A673 (cell line): Measurements from ENCODE around the gene E2F1. TPM values are rescaled to one million over a fixed set of nuclear protein-coding genes. Genes with fewer than 3 reads are reported as not detected.

ENCODE experiments used
- BruUV-seq: library from RNA; stranded (reverse); fragments of 400-500 nt; replicated peaks from 2 replicates; lab custom pipeline; 2021; lab: Mats Ljungman, UMichigan
- CTCF ChIA-PET: fragments of 300-600 bp; sonication (Branson Sonifier 250); formaldehyde crosslinking; loops from one replicate; lab custom pipeline; 2022; ENCODE audit warnings: antibody characterized with exemption; lab: Charles Lee
- POLR2A ChIA-PET: fragments of 300-600 bp; sonication (Branson Sonifier 250); formaldehyde crosslinking; loops from one replicate; lab custom pipeline; 2022; ENCODE audit warnings: antibody characterized with exemption; ENCODE audit not compliant: low non-redundant PET; lab: Charles Lee
- DNase-seq: peaks from one replicate; pipeline ENCODE4 v3.0.0-alpha.2; 2015; ENCODE audit warnings: low spot score
- H3K27ac ChIP-seq: fragments of 200-600 bp; sonication (generic); 2 replicates; pipeline ENCODE4 v1.5.1; 2016; ENCODE audit warnings: mixed run types, low read depth, mild to moderate bottlenecking, mixed read lengths, antibody characterized with exemption, low read length; ENCODE audit not compliant: poor library complexity, severe bottlenecking
- H3K27me3 ChIP-seq: fragments of 200-600 bp; sonication (generic); replicated peaks from 2 replicates; pipeline ENCODE4 v1.6.1; 2017; ENCODE audit warnings: mixed run types, low read depth, mild to moderate bottlenecking, mixed read lengths, antibody characterized with exemption, low read length; ENCODE audit not compliant: insufficient read depth, poor library complexity
- H3K36me3 ChIP-seq: fragments of 200-600 bp; sonication (generic); 2 replicates; pipeline ENCODE4 v1.6.1; 2016; ENCODE audit warnings: mixed run types, mild to moderate bottlenecking, mixed read lengths, antibody characterized with exemption, low read length; ENCODE audit not compliant: insufficient read depth, poor library complexity, severe bottlenecking
- H3K4me1 ChIP-seq: fragments of 200-600 bp; sonication (generic); 2 replicates; pipeline ENCODE4 v1.6.1; 2017; ENCODE audit warnings: mixed run types, mild to moderate bottlenecking, mixed read lengths, antibody characterized with exemption, low read length; ENCODE audit not compliant: insufficient read depth, poor library complexity, severe bottlenecking
- H3K4me3 ChIP-seq: fragments of 200-600 bp; sonication (generic); 2 replicates; pipeline ENCODE4 v1.5.1; 2016; ENCODE audit warnings: low read depth, mixed run types, mild to moderate bottlenecking, mixed read lengths, low read length; ENCODE audit not compliant: poor library complexity, severe bottlenecking
- H3K9me3 ChIP-seq: fragments of 200-600 bp; sonication (generic); 2 replicates; pipeline ENCODE4 v1.6.1; 2016; ENCODE audit warnings: mixed run types, low read depth, mild to moderate bottlenecking, mixed read lengths, antibody characterized with exemption, low read length; ENCODE audit not compliant: poor library complexity, severe bottlenecking
- EZH2 ChIP-seq: fragments of 200-600 bp; sonication (generic); IDR thresholded peaks from 2 replicates; pipeline ENCODE4 v1.6.1; 2017; ENCODE audit warnings: borderline replicate concordance, low read depth, mild to moderate bottlenecking, mixed read lengths, antibody characterized with exemption, low read length; ENCODE audit not compliant: poor library complexity, severe bottlenecking
- intact Hi-C: fragments of 100-400 bp; cut with micrococcal nuclease; formaldehyde crosslinking; loops from one replicate; pipeline ENCODE4 v1.10.0; 2022; ENCODE audit not compliant: unreplicated experiment
- total RNA-seq: library from RNA; stranded (reverse); gene quantifications from 2 replicates; pipeline ENCODE4 v1.2.3, GENCODE V29; 2021
- TF ChIP-seq, protein P1 (sequence below): fragments of 300-800, 200-600 bp; sonication (generic); conservative IDR thresholded peaks from 2 replicates; pipeline ENCODE4 v1.5.1; 2017; ENCODE audit warnings: low read depth, mild to moderate bottlenecking, antibody characterized with exemption, low read length, moderate library complexity, mixed read lengths

The E2F1 gene
- total RNA-seq, 1 experiment from 2014 or later: 86.0 TPM

DNA sequence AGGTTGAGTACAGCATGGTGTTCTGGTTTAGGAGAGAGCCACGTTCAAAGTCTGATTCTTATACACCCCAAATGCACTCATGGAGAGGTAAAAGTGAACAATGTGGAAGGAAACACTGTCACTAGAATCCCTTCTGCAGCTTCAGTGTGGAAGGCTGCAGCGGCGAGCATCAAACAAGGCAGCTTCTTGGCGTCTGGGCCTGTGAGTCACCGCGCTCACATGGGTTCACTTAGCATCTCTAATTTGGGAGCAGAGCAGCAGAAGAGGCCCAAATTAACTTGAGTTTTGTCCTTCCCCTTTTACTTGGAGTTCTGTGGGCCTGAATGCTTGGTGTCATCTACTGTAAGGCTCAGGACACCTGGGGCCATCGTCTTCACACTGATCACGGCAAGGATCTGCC lies 10.9 kb upstream of the E2F1 start:
- TF ChIP-seq, protein P1, sequence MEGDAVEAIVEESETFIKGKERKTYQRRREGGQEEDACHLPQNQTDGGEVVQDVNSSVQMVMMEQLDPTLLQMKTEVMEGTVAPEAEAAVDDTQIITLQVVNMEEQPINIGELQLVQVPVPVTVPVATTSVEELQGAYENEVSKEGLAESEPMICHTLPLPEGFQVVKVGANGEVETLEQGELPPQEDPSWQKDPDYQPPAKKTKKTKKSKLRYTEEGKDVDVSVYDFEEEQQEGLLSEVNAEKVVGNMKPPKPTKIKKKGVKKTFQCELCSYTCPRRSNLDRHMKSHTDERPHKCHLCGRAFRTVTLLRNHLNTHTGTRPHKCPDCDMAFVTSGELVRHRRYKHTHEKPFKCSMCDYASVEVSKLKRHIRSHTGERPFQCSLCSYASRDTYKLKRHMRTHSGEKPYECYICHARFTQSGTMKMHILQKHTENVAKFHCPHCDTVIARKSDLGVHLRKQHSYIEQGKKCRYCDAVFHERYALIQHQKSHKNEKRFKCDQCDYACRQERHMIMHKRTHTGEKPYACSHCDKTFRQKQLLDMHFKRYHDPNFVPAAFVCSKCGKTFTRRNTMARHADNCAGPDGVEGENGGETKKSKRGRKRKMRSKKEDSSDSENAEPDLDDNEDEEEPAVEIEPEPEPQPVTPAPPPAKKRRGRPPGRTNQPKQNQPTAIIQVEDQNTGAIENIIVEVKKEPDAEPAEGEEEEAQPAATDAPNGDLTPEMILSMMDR: no peak
- TF ChIP-seq EZH2: no peak

DNA sequence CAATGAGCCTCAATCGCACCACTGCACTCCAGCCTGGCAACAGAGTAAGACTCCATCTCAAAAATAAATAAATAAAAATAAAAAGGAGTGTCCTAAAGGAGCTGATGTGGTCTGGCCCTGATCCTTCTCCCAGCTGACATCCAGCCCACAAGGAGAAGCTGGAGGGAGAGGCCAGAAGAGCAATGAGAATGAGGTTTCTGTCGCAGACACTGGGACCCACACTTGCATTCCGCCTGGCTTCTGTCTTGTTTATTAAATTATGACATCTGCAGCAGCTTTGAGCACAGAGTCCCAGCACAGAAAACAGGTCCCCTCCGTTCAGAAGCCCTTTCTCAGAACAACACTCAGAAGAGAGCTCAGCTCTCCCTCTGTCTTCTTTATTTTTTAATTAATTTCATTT lies 10.3 kb upstream of the E2F1 start:
- Histone ChIP-seq H3K4me1 (no peaks in the 10 kb centered on the region), H3K9me3 (no peaks in the 10 kb centered on the region), H3K36me3 (no peaks in the 10 kb centered on the region), H3K27ac (no peak overlapping the region), H3K27me3 (no peaks in the 10 kb centered on the region), H3K4me3 (no peak overlapping the region)
- DNase-seq: no peak
- intact Hi-C loops: no loop called here
- TF ChIP-seq EZH2: no peak
- TF ChIP-seq, protein P1: no peak
- ChIA-PET CTCF (no interaction called here), POLR2A (no interaction called here)
- no TSS peak for BruUV-seq

More for the DNA sequence above, 10.9 kb upstream of the E2F1 start:
- BruUV-seq: no TSS peak
- no peaks in the 10 kb centered on the region for H3K9me3 ChIP-seq
- no peak overlapping the region for H3K4me3 ChIP-seq
- no peak overlapping the region for H3K27ac ChIP-seq
- no peak for DNase-seq
- ChIA-PET POLR2A (no interaction called here), CTCF (no interaction called here)
- no peaks in the 10 kb centered on the region for H3K27me3 ChIP-seq
- intact Hi-C loops: no loop called here
- H3K4me1 ChIP-seq: no peaks in the 10 kb centered on the region
- H3K36me3 ChIP-seq: no peaks in the 10 kb centered on the region

DNA sequence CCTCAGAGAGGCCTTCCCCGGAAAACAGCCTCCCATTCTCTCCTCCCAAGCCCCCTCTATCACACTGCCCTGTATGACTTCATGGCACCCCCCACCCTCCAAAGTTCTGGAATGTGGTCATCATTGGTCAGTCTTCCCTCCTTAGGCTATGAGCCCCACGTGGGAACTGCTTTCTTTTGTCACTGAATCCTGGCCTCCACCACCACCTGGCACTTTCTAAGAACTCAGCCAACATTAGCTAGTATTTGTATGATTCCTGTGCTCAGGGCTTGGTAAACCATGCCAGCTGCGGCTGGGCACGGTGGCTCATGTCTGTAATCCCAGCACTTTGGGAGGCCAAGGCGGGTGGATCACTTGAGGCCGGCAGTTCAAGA lies 8.4 kb upstream of the E2F1 start:
- POLR2A ChIA-PET: no interaction called here
- H3K27ac ChIP-seq: no peak overlapping the region
- intact Hi-C loops: no loop called here

More for the DNA sequence above, 8.4 kb upstream of the E2F1 start:
- DNase-seq: no peak
- BruUV-seq: no TSS peak
- CTCF ChIA-PET: no interaction called here
- no peak overlapping the region for H3K4me3 ChIP-seq
- H3K4me1 ChIP-seq: no peaks in the 10 kb centered on the region
- no peaks in the 10 kb centered on the region for H3K36me3 ChIP-seq
- H3K9me3 ChIP-seq: no peaks in the 10 kb centered on the region
- H3K27me3 ChIP-seq: no peaks in the 10 kb centered on the region
- TF ChIP-seq EZH2: no peak
- TF ChIP-seq, protein P1: no peak
